HS-5 (cell line): ENCODE data around the gene NFATC3.

ENCODE experiments used
- DNase-seq: peaks from one replicate; pipeline ENCODE4 v3.0.0-alpha.2; 2012; ENCODE audit warnings: low read depth

Gene NFATC3

GRCh38 chr16:68233085-68233834 is 148.1 kb downstream of the NFATC3 start:
- no peak for DNase-seq

GRCh38 chr16:68233835-68234187 is 148.6 kb downstream of the NFATC3 start:
- no peak for DNase-seq

- DNase-seq: no peak
These were observed 149.3 kb downstream of the NFATC3 start for GRCh38 chr16:68234188-68235107.

DNA sequence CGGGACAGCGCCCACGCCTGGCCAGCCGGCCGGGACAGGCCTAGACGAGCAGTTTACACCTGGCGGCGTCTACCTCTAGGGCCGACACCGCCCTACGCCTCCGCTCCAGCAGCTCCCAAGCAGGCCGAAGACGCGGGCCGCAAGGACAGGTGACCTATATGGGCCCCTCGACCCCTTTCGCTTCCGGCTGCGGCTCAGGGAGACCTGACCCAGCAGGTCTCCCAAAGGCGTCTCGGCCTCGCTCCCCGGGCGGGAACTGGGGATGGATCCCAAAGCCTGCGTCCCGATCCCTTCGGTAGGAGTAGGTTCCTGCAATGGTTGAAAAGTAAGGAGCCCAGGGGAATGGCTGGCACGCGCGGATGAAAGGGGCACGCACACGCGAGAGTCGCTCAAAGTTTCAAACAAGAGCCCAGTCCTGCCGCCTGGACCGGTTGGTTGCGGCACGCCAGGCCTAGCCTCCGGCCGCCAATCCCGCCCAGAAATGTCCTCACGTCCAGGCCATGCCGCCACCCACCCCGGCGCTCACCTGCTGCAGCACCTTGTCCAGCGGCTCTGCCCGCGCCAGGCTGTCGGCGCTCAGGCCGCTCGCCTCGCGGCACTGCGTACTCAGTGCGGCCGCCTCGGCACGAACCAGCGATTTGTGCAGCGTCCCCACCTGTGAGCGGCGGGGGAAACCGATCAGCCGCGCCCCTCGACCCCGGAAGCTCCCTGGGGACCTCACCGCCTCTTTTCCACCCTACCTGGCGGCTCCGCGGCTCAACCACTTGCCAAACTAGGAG is 150.1 kb downstream of the NFATC3 start:
- no peak for DNase-seq

GRCh38 chr16:68235887-68236136 is 150.6 kb downstream of the NFATC3 start, which contains the start of gene ESRP2:
Gene ESRP2, minus strand, starts transcription at chr16:68236127. Its CDS starts 82 bp downstream, at chr16:68236045.
- no peak for DNase-seq

DNA sequence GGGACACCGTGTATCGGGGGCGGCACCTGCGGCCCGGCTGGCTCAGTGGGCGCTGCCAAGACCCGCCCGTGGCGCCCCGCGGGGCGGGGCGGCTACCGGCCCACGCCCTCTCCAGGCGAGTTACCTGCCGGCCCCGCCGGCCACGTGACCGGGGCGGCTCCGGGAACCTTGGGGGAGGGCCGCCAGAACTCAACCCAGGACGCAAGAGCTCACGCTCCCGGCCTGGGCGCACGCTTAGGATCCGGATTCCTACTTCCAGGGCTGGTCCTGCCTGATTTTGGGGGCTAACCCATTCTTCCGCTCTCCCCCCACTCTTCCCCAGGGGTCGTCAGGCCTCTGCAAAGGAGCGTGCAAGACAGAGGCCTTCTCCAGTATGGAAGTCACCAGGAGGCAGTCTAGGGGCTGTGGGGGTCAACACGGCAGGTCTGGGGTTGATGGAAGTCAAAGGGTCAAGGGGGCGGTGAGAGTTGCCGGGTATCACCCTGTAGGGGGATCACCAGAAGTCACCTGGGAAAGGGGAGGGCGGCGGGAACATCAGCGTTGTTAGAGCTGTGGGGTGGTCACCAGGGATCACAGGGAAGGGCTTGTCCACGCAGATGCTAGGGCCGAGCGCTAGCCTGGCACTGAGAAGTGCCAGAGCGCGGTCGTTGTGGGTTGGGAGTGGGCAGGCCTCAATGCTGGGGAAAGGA is 151.1 kb downstream of the NFATC3 start:
- DNase-seq: no peak

- no peak for DNase-seq
These were observed 151.7 kb downstream of the NFATC3 start for GRCh38 chr16:68236826-68237242.

GRCh38 chr16:68237243-68238028 is 152.3 kb downstream of the NFATC3 start:
- DNase-seq: peak; percentile 96

DNA sequence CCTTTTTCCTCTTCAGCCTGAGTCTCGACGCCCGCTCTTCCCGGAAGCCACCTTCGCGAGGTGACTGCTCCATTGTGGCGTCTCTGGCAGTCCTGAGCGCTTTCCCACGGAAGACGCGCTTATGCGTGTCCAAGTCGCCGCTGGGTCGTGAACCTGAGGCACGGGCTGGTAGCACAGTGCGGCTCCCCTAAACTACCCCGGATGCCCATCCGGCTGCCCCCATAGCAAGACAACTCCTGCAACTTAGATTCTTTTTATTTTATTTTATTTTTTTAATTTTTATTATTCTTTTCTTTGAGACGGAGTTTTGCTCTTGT is 152.8 kb downstream of the NFATC3 start:
- DNase-seq: no peak

DNA sequence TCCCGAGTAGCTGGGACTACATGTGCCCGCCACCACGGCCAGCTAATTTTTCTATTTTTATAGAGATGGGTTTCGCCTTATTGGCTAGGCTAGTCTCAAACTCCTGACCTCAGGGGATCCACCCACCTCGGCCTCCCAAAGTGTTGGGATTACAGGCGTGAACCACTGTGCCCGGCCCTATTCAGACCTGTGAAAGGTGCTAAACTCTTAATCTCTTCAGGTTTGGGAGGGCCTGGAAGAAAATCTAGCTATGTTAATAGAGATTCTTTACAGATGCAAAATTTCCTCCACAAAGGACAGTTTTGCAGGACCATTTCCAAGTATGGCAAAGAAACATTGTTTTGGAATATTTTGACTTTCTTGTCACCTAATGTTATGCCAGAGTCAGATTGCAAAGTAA is 156.9 kb downstream of the NFATC3 start:
- DNase-seq: no peak

DNA sequence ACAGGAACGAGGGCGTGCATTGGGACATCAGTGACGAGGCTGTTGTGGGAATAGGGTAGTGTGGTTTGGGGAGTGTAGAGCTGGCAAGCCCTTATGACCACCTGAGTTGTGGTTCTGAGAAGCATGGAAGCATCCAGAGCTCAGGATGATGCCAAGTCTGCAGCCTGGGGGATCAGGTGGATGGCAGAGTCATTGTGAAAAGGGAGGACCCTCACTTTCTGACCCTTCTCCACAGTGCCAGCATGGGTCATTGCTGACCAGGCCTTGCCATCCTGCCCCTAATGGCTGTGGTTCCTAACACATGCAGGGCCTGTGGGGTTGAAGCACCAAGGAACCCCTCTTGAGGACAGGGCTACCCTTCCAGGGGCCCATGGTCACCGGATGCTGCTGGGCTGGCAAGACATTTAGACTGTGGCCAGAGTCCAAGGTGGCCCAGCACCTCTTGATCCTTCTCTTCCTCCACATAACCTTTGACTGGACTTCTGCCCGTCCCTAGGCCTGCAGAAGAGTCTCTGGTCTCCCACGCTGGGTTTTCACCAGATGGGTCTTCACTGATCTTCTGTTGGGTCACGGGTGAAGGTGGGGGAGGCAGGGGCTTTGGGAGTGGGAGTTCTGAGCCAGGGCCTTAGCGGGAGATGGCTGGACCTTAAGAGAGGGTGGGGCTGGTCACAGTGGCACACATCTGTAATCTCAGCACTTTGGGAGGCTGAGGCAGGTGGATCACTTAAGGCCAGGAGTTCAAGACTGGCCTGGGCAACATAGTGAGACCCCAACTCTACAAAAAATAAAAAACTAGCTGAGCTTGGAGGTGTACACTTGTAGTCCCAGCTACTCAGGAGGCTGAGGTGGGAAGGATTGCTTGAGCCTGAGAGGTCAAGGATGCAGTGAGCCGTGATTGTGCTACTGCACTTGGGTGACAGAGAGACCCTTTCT is 158.0 kb downstream of the NFATC3 start:
- no peak for DNase-seq

DNA sequence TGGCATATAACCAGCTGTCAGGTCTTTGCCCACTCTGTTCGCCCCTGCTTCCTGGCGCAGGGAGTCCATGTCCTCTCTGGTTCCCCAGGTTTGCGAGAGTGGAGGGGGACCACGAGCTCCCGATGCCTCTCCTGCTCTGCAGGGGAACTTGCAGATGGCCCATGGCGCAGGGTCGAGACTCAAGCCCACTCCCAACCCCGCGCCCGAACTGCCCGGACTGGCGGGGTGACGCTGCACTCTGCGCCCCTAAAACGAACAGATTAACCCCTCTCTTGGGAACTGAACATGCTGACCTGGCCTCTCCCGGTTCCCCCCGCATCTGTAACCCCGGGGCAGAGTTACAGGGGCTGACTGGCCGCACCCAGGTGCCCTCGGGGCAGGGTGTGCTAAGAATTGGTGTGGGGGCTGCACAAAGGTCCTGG is 159.3 kb downstream of the NFATC3 start:
- DNase-seq: no peak

GRCh38 chr16:68244903-68245853 is 160.0 kb downstream of the NFATC3 start, which contains the start of gene PLA2G15:
Gene PLA2G15, plus strand, starts transcription at chr16:68245373. Its CDS starts 54 bp downstream, at chr16:68245427.
- DNase-seq: peak; percentile 71

DNA sequence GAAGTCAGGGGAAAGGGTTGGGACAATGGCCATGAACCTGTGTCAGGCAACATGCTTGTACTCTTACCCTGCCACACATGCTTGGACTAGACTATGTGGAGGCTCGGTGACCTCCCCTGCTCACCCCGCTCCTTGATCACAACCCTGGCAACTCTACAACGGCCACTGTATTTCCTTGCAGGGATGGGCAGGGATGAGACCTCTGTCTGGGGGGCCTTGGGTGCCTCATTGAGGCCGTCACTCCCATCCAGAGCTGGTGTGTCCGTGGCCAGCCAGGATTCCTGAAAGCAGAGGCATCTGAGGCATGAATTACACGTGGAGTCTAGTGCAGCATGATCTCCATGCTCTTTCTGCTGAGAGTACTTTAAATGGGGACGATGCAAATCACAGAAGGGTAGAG is 161.0 kb downstream of the NFATC3 start:
- DNase-seq: no peak

GRCh38 chr16:68246666-68247065 is 161.5 kb downstream of the NFATC3 start:
- no peak for DNase-seq

- no peak for DNase-seq
These were observed 162.2 kb downstream of the NFATC3 start for GRCh38 chr16:68247400-68247799.

DNA sequence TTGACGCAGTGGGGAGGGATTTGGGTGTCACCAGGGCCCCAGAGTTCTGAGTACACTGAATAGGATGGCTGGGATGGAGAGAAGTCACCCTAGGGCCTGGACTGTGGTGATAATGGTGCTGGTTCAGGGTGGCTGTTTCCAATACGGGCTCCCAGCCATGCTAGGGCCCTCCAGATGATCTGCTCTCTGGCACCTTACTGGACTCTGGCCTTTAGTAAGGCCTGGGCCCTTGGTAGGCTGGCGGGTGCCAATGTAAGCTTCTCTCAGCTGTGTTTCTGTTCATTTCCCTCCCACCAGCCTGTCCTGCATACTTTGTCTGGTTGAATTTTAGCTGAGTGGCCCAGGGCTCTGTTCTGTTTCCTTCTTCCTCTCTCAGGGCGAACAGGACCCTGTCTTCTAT is 162.8 kb downstream of the NFATC3 start:
- DNase-seq: no peak

DNA sequence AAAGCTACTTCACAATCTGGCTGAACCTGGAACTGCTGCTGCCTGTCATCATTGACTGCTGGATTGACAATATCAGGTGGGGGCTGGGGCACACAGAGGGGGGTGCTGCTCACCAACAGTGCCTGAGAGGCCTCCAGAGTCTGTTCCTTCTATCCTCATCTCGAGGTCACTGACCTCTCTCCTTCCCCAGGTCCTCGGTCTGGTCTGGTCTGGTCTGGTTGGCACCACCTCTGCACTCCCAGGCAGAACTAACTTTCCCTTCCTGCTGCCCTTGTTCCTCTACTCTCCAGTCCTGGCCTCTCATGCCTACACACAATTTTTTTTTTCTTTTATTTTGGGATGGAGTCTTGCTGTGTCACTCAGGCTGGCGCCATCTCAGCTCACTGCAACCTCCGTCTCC is 164.2 kb downstream of the NFATC3 start:
- no peak for DNase-seq

GRCh38 chr16:68250951-68251350 is 165.8 kb downstream of the NFATC3 start:
- no peak for DNase-seq
